ENCODE measurements around the gene STK38.

STK38 gene

GRCh38 chr6:36464233-36464632 is 83.0 kb downstream of the STK38 start:
- H3K4ac ChIP-seq (ENCODE audit: low read length), result no peak overlapping the region
- H2AFZ ChIP-seq (ENCODE audit: low read length), result no peak overlapping the region
- H3K27me3 ChIP-seq (ENCODE audit: control insufficient read depth in 3 of 3, insufficient read depth in 3 of 3, low read depth in 1 of 3, low read length in 3 of 3), result no peaks in the 10 kb centered on the region
- H2BK12ac ChIP-seq (ENCODE audit: low read length), result no peak overlapping the region
- WGBS, 2 donors (ENCODE audit: extremely low coverage in 2 of 2, insufficient read length in 2 of 2, insufficient replicate concordance in 1 of 2), result no CpG with 5 or more reads among the region's 1 CpG
- no peak overlapping the region for H3K18ac ChIP-seq (ENCODE audit: low read length)
- H3K4me2 ChIP-seq (ENCODE audit: insufficient read depth, low read length, poor library complexity, severe bottlenecking), result no peak overlapping the region
- H3K23ac ChIP-seq (ENCODE audit: low read depth, low read length, poor library complexity), result no peak overlapping the region
- no peaks in the 10 kb centered on the region for H3K4me1 ChIP-seq (ENCODE audit: control insufficient read depth in 2 of 2, insufficient read depth in 1 of 2, low read depth in 1 of 2, low read length in 2 of 2)
- H4K91ac ChIP-seq (ENCODE audit: low read depth, low read length, poor library complexity), result no peak overlapping the region
- H2BK15ac ChIP-seq (ENCODE audit: low read length), result no peak overlapping the region
- H3K9ac ChIP-seq (ENCODE audit: low read depth, low read length, poor library complexity), result no peak overlapping the region
- peaks cover 0 to 5% of the 10 kb centered on the region in 2 donors for H3K9me3 ChIP-seq (replicated peaks in 1 of 2; ENCODE audit: control insufficient read depth in 2 of 2, insufficient read depth in 1 of 2, low read depth in 1 of 2, low read length in 2 of 2)
- no peak overlapping the region for H3K27ac ChIP-seq (replicated peaks; ENCODE audit: low read length)
- H2AK5ac ChIP-seq (ENCODE audit: low read depth, low read length), result no peak overlapping the region
- H3K79me1 ChIP-seq (ENCODE audit: low read depth, low read length), result no peaks in the 10 kb centered on the region
- H3K14ac ChIP-seq (ENCODE audit: low read length), result no peak overlapping the region
- no peak overlapping the region for H3K4me3 ChIP-seq (ENCODE audit: low read length in 2 of 2)
- no peak overlapping the region for H4K8ac ChIP-seq (ENCODE audit: low read depth, low read length)
- peaks cover 1 to 16% of the 10 kb centered on the region in 2 donors for H3K36me3 ChIP-seq (replicated peaks in 1 of 2; ENCODE audit: control insufficient read depth in 2 of 2, insufficient read depth in 2 of 2, low read length in 2 of 2)
- no peak overlapping the region for H2BK120ac ChIP-seq (ENCODE audit: low read depth, low read length)
- no peak overlapping the region for H2BK5ac ChIP-seq (ENCODE audit: low read length)
- DNase-seq (ENCODE audit: low spot score), result no peak

- Histone ChIP-seq H2BK15ac (ENCODE audit: low read length) (no peak overlapping the region), H3K14ac (ENCODE audit: low read length) (no peak overlapping the region), H3K27me3 (ENCODE audit: control insufficient read depth in 3 of 3, insufficient read depth in 3 of 3, low read depth in 1 of 3, low read length in 3 of 3) (no peaks in the 10 kb centered on the region), H2BK5ac (ENCODE audit: low read length) (no peak overlapping the region), H4K8ac (ENCODE audit: low read depth, low read length) (no peak overlapping the region), H3K9ac (ENCODE audit: low read depth, low read length, poor library complexity) (no peak overlapping the region), H2BK120ac (ENCODE audit: low read depth, low read length) (no peak overlapping the region), H4K91ac (ENCODE audit: low read depth, low read length, poor library complexity) (no peak overlapping the region), H3K18ac (ENCODE audit: low read length) (no peak overlapping the region), H2BK12ac (ENCODE audit: low read length) (no peak overlapping the region), H3K4me1 (ENCODE audit: control insufficient read depth in 2 of 2, insufficient read depth in 1 of 2, low read depth in 1 of 2, low read length in 2 of 2) (no peaks in the 10 kb centered on the region), H3K79me1 (ENCODE audit: low read depth, low read length) (no peaks in the 10 kb centered on the region), H2AFZ (ENCODE audit: low read length) (no peak overlapping the region), H3K9me3 (replicated peaks in 1 of 2; ENCODE audit: control insufficient read depth in 2 of 2, insufficient read depth in 1 of 2, low read depth in 1 of 2, low read length in 2 of 2) (peaks cover 0 to 5% of the 10 kb centered on the region in 2 donors), H3K4me2 (ENCODE audit: insufficient read depth, low read length, poor library complexity, severe bottlenecking) (no peak overlapping the region), H3K4ac (ENCODE audit: low read length) (no peak overlapping the region), H3K27ac (replicated peaks; ENCODE audit: low read length) (no peak overlapping the region), H3K4me3 (ENCODE audit: low read length in 2 of 2) (no peak overlapping the region), H3K36me3 (replicated peaks in 1 of 2; ENCODE audit: control insufficient read depth in 2 of 2, insufficient read depth in 2 of 2, low read length in 2 of 2) (peaks cover 1 to 16% of the 10 kb centered on the region in 2 donors), H3K23ac (ENCODE audit: low read depth, low read length, poor library complexity) (no peak overlapping the region), H2AK5ac (ENCODE audit: low read depth, low read length) (no peak overlapping the region)
- no peak for DNase-seq (ENCODE audit: low spot score)
- WGBS, 2 donors (ENCODE audit: extremely low coverage in 2 of 2, insufficient read length in 2 of 2, insufficient replicate concordance in 1 of 2), result no CpG with 5 or more reads among the region's 1 CpG
Observed at GRCh38 chr6:36463676-36464075, 83.6 kb downstream of the STK38 start.

GRCh38 chr6:36461646-36462045 is 85.6 kb downstream of the STK38 start:
- Histone ChIP-seq H2AFZ (ENCODE audit: low read length) (no peak overlapping the region), H3K4me2 (ENCODE audit: insufficient read depth, low read length, poor library complexity, severe bottlenecking) (no peak overlapping the region)

GRCh38 chr6:36460916-36461315 is 86.4 kb downstream of the STK38 start:
- Histone ChIP-seq H3K23ac (ENCODE audit: low read depth, low read length, poor library complexity) (no peak overlapping the region), H4K91ac (ENCODE audit: low read depth, low read length, poor library complexity) (no peak overlapping the region), H3K79me1 (ENCODE audit: low read depth, low read length) (no peaks in the 10 kb centered on the region), H3K14ac (ENCODE audit: low read length) (no peak overlapping the region), H3K4me2 (ENCODE audit: insufficient read depth, low read length, poor library complexity, severe bottlenecking) (no peak overlapping the region), H3K9me3 (replicated peaks in 1 of 2; ENCODE audit: control insufficient read depth in 2 of 2, insufficient read depth in 1 of 2, low read depth in 1 of 2, low read length in 2 of 2) (peaks cover 0 to 5% of the 10 kb centered on the region in 2 donors), H3K27ac (replicated peaks; ENCODE audit: low read length) (no peak overlapping the region), H4K8ac (ENCODE audit: low read depth, low read length) (no peak overlapping the region), H3K9ac (ENCODE audit: low read depth, low read length, poor library complexity) (no peak overlapping the region), H3K4ac (ENCODE audit: low read length) (no peak overlapping the region), H2BK120ac (ENCODE audit: low read depth, low read length) (no peak overlapping the region), H3K4me3 (ENCODE audit: low read length in 2 of 2) (no peak overlapping the region), H2BK12ac (ENCODE audit: low read length) (no peak overlapping the region), H3K36me3 (replicated peaks in 1 of 2; ENCODE audit: control insufficient read depth in 2 of 2, insufficient read depth in 2 of 2, low read length in 2 of 2) (peaks cover 1 to 18% of the 10 kb centered on the region in 2 donors), H2BK15ac (ENCODE audit: low read length) (no peak overlapping the region), H3K27me3 (ENCODE audit: control insufficient read depth in 3 of 3, insufficient read depth in 3 of 3, low read depth in 1 of 3, low read length in 3 of 3) (no peaks in the 10 kb centered on the region), H2BK5ac (ENCODE audit: low read length) (no peak overlapping the region), H2AFZ (ENCODE audit: low read length) (no peak overlapping the region), H2AK5ac (ENCODE audit: low read depth, low read length) (no peak overlapping the region), H3K4me1 (ENCODE audit: control insufficient read depth in 2 of 2, insufficient read depth in 1 of 2, low read depth in 1 of 2, low read length in 2 of 2) (no peaks in the 10 kb centered on the region), H3K18ac (ENCODE audit: low read length) (no peak overlapping the region)
- DNase-seq (ENCODE audit: low spot score), result no peak

More at GRCh38 chr6:36461646-36462045, 85.6 kb downstream of the STK38 start:
- H3K4ac ChIP-seq (ENCODE audit: low read length), result no peak overlapping the region
- no peak overlapping the region for H2BK12ac ChIP-seq (ENCODE audit: low read length)
- no peak overlapping the region for H3K23ac ChIP-seq (ENCODE audit: low read depth, low read length, poor library complexity)
- H3K9me3 ChIP-seq (replicated peaks in 1 of 2; ENCODE audit: control insufficient read depth in 2 of 2, insufficient read depth in 1 of 2, low read depth in 1 of 2, low read length in 2 of 2), result peaks cover 0 to 5% of the 10 kb centered on the region in 2 donors
- no peaks in the 10 kb centered on the region for H3K79me1 ChIP-seq (ENCODE audit: low read depth, low read length)
- H3K18ac ChIP-seq (ENCODE audit: low read length), result no peak overlapping the region
- H3K4me1 ChIP-seq (ENCODE audit: control insufficient read depth in 2 of 2, insufficient read depth in 1 of 2, low read depth in 1 of 2, low read length in 2 of 2), result no peaks in the 10 kb centered on the region
- H4K91ac ChIP-seq (ENCODE audit: low read depth, low read length, poor library complexity), result no peak overlapping the region
- H3K4me3 ChIP-seq (ENCODE audit: low read length in 2 of 2), result no peak overlapping the region
- H2BK120ac ChIP-seq (ENCODE audit: low read depth, low read length), result no peak overlapping the region
- H2BK15ac ChIP-seq (ENCODE audit: low read length), result no peak overlapping the region
- DNase-seq (ENCODE audit: low spot score), result no peak
- no CpG with 5 or more reads among the region's 3 CpGs for WGBS, 2 donors (ENCODE audit: extremely low coverage in 2 of 2, insufficient read length in 2 of 2, insufficient replicate concordance in 1 of 2)
- H3K36me3 ChIP-seq (replicated peaks in 1 of 2; ENCODE audit: control insufficient read depth in 2 of 2, insufficient read depth in 2 of 2, low read length in 2 of 2), result peaks cover 1 to 17% of the 10 kb centered on the region in 2 donors
- no peak overlapping the region for H2AK5ac ChIP-seq (ENCODE audit: low read depth, low read length)
- no peak overlapping the region for H3K9ac ChIP-seq (ENCODE audit: low read depth, low read length, poor library complexity)
- no peak overlapping the region for H2BK5ac ChIP-seq (ENCODE audit: low read length)
- no peak overlapping the region for H4K8ac ChIP-seq (ENCODE audit: low read depth, low read length)
- no peak overlapping the region for H3K27ac ChIP-seq (replicated peaks; ENCODE audit: low read length)
- H3K14ac ChIP-seq (ENCODE audit: low read length), result no peak overlapping the region
- H3K27me3 ChIP-seq (ENCODE audit: control insufficient read depth in 3 of 3, insufficient read depth in 3 of 3, low read depth in 1 of 3, low read length in 3 of 3), result no peaks in the 10 kb centered on the region
